Retinal pigment epithelial cell (primary cell): Measurements from ENCODE around the gene TBX5.

Experiments
- DNase-seq: peaks from one replicate; pipeline ENCODE4 v3.0.0-alpha.2; 2010; ENCODE audit warnings: low read depth
- H3K4me3 ChIP-seq: 2 replicates; pipeline ENCODE4 v1.5.1; 2011; ENCODE audit warnings: mild to moderate bottlenecking, low read length, control low read depth, moderate library complexity
- CTCF ChIP-seq: conservative IDR thresholded peaks from 2 replicates; pipeline ENCODE4 v1.5.1; 2011; ENCODE audit warnings: low read depth, low read length, control low read depth, inconsistent platforms

TBX5 gene

GRCh38 chr12:114414031-114414865 lies 8.3 kb upstream of the TBX5 start:
- no peak for DNase-seq
- no peak for TF ChIP-seq CTCF
- H3K4me3 ChIP-seq, result no peak overlapping the region

GRCh38 chr12:114412825-114413749 lies 7.1 kb upstream of the TBX5 start:
- no peak for DNase-seq
- H3K4me3 ChIP-seq, result no peak overlapping the region
- no peak for TF ChIP-seq CTCF

GRCh38 chr12:114412307-114412706 lies 6.4 kb upstream of the TBX5 start:
- no peak overlapping the region for H3K4me3 ChIP-seq

GRCh38 chr12:114411071-114411837 lies 5.3 kb upstream of the TBX5 start:
- H3K4me3 ChIP-seq, result no peak overlapping the region
- DNase-seq, result no peak
- no peak for TF ChIP-seq CTCF

More at GRCh38 chr12:114412307-114412706, 6.4 kb upstream of the TBX5 start:
- DNase-seq, result no peak
- no peak for TF ChIP-seq CTCF

GRCh38 chr12:114409852-114410600 lies 4.1 kb upstream of the TBX5 start:
- no peak for TF ChIP-seq CTCF
- no peak overlapping the region for H3K4me3 ChIP-seq
- DNase-seq, result no peak
